Mesenchymal stem cell (in vitro differentiated cells and primary cell): ENCODE data around the gene POLD3.

Experiments
- DNase-seq: peaks from one replicate; pipeline ENCODE4 v3.0.0-alpha.2; 2013
- H2AFZ ChIP-seq: one replicate; pipeline ENCODE4 v1.6.1; 2013; ENCODE audit warnings: low read depth, mild to moderate bottlenecking, control low read depth, inconsistent platforms, low read length, moderate library complexity
- H2AK5ac ChIP-seq: 2 replicates; pipeline ENCODE4 v1.6.1; 2013; ENCODE audit warnings: low read length, moderate library complexity, mild to moderate bottlenecking, inconsistent platforms; ENCODE audit not compliant: severe bottlenecking
- H2BK120ac ChIP-seq: one replicate; pipeline ENCODE4 v1.6.1; 2013; ENCODE audit warnings: low read depth, mild to moderate bottlenecking, inconsistent platforms, low read length, moderate library complexity
- H2BK12ac ChIP-seq, 2 experiments: one replicate each; pipeline ENCODE4 v1.6.1; 2013; ENCODE audit warnings: inconsistent platforms in 2 of 2, low read length in 2 of 2, mild to moderate bottlenecking in 2 of 2, moderate library complexity in 2 of 2, control low read depth in 1 of 2
- H2BK15ac ChIP-seq: one replicate; pipeline ENCODE4 v1.6.1; 2013; ENCODE audit warnings: mild to moderate bottlenecking, low read depth, inconsistent platforms; ENCODE audit not compliant: poor library complexity, severe bottlenecking
- H2BK5ac ChIP-seq: 2 replicates; pipeline ENCODE4 v1.6.1; 2013; ENCODE audit warnings: low read depth, mild to moderate bottlenecking, low read length, control low read depth, inconsistent platforms; ENCODE audit not compliant: poor library complexity, severe bottlenecking
- H3K14ac ChIP-seq, 2 experiments: one replicate each; pipeline ENCODE4 v1.6.1; 2013; ENCODE audit warnings: inconsistent platforms in 2 of 2, low read length in 2 of 2, control low read depth in 1 of 2, mild to moderate bottlenecking in 1 of 2, moderate library complexity in 1 of 2
- H3K18ac ChIP-seq, 2 experiments: one replicate each; pipeline ENCODE4 v1.6.1; 2013; ENCODE audit warnings: inconsistent platforms in 2 of 2, low read length in 2 of 2, control low read depth in 1 of 2, low read depth in 1 of 2, mild to moderate bottlenecking in 1 of 2
- H3K23ac ChIP-seq, 2 experiments: one replicate each; pipeline ENCODE4 v1.6.1; 2013; ENCODE audit warnings: inconsistent platforms in 2 of 2, low read length in 2 of 2, mild to moderate bottlenecking in 2 of 2, moderate library complexity in 2 of 2, control low read depth in 1 of 2
- H3K27ac ChIP-seq: 2 replicates; pipeline ENCODE4 v1.5.1; 2013; ENCODE audit warnings: mild to moderate bottlenecking, moderate library complexity, low read length, control low read depth, inconsistent platforms; ENCODE audit not compliant: poor library complexity, severe bottlenecking
- H3K27me3 ChIP-seq, 2 experiments: 2 replicates each; pipeline versions ENCODE4 v1.6.1 to v1.7.0; 2013; ENCODE audit warnings: low read length in 2 of 2, mild to moderate bottlenecking in 2 of 2, moderate library complexity in 2 of 2, control low read depth in 1 of 2, inconsistent platforms in 1 of 2; ENCODE audit not compliant: control insufficient read depth in 1 of 2, insufficient read depth in 1 of 2
- H3K36me3 ChIP-seq, 2 experiments: 2 replicates each; pipeline versions ENCODE4 v1.6.1 to v1.7.0; 2013; ENCODE audit warnings: low read length in 2 of 2, control low read depth in 1 of 2, inconsistent platforms in 1 of 2, low read depth in 1 of 2, mild to moderate bottlenecking in 1 of 2; ENCODE audit not compliant: insufficient read depth in 2 of 2, control insufficient read depth in 1 of 2
- H3K4ac ChIP-seq, 2 experiments: one replicate each; pipeline ENCODE4 v1.6.1; 2013; ENCODE audit warnings: inconsistent platforms in 2 of 2, low read length in 2 of 2, mild to moderate bottlenecking in 2 of 2, moderate library complexity in 2 of 2, control low read depth in 1 of 2, low read depth in 1 of 2
- H3K4me1 ChIP-seq: 2 replicates; pipeline ENCODE4 v1.6.1; 2013; ENCODE audit warnings: low read depth, low read length, control low read depth; ENCODE audit not compliant: control insufficient read depth, insufficient read depth
- H3K4me2 ChIP-seq: 2 replicates; pipeline ENCODE4 v1.6.1; 2013; ENCODE audit warnings: low read length, mild to moderate bottlenecking, inconsistent platforms; ENCODE audit not compliant: poor library complexity, severe bottlenecking
- H3K4me3 ChIP-seq, 2 experiments: 2 replicates each; pipeline versions ENCODE4 v1.5.1 to v1.7.0; 2013; ENCODE audit warnings: low read length in 2 of 2, mild to moderate bottlenecking in 2 of 2, control low read depth in 1 of 2, low read depth in 1 of 2; ENCODE audit not compliant: insufficient read depth in 1 of 2
- H3K79me1 ChIP-seq: replicated peaks from 2 replicates; pipeline ENCODE4 v1.6.1; 2013; ENCODE audit warnings: mild to moderate bottlenecking, control low read depth, low read length, inconsistent platforms; ENCODE audit not compliant: poor library complexity, severe bottlenecking
- H3K9ac ChIP-seq: 2 replicates; pipeline ENCODE4 v1.7.0; 2013; ENCODE audit warnings: mild to moderate bottlenecking, low read length, moderate library complexity
- H3K9me3 ChIP-seq: 2 replicates; pipeline ENCODE4 v1.7.0; 2013; ENCODE audit warnings: mild to moderate bottlenecking, low read length; ENCODE audit not compliant: control insufficient read depth
- H4K8ac ChIP-seq: one replicate; pipeline ENCODE4 v1.6.1; 2013; ENCODE audit warnings: inconsistent platforms, mild to moderate bottlenecking, low read length, moderate library complexity
- H4K91ac ChIP-seq: one replicate; pipeline ENCODE4 v1.6.1; 2013; ENCODE audit warnings: mild to moderate bottlenecking, low read length, inconsistent platforms
- WGBS: methylation state at CpG from one replicate; pipeline ENCODE4 v1.1.7; 2013; ENCODE audit warnings: mixed read lengths; 5-methylcytosine and 5-hydroxymethylcytosine counted together

POLD3 gene

GRCh38 chr11:74672332-74672955 lies 80.1 kb downstream of the POLD3 start:
- Histone ChIP-seq H3K4me1 (peaks cover 12% of the 10 kb centered on the region), H3K4ac (no peak overlapping the region)
- WGBS: 98% methylated on average over 4 of the region's 4 CpGs

GRCh38 chr11:74672956-74673692 lies 80.7 kb downstream of the POLD3 start:
- Histone ChIP-seq H3K79me1 (no peaks in the 10 kb centered on the region), H2BK120ac (no peak overlapping the region), H2BK15ac (no peak overlapping the region), H3K18ac (peak overlapping the region in 1 of 2 experiments; percentile 6), H3K4me2 (no peak overlapping the region), H3K4me3 (no peak overlapping the region), H3K9ac (peak overlapping the region; percentile 73), H2AFZ (no peak overlapping the region), H3K4ac (no peak overlapping the region), H2BK12ac (no peak overlapping the region), H4K91ac (no peak overlapping the region), H3K4me1 (peaks cover 12% of the 10 kb centered on the region), H3K27me3 (no peaks in the 10 kb centered on the region), H3K9me3 (no peaks in the 10 kb centered on the region), H3K36me3 (no peaks in the 10 kb centered on the region), H2AK5ac (no peak overlapping the region), H4K8ac (no peak overlapping the region), H3K23ac (no peak overlapping the region), H3K14ac (no peak overlapping the region), H3K27ac (peak overlapping the region; percentile 1), H2BK5ac (no peak overlapping the region)
- peak; percentile 95 for DNase-seq
- 48% methylated on average over 12 of the region's 12 CpGs for WGBS

More at GRCh38 chr11:74672332-74672955, 80.1 kb downstream of the POLD3 start:
- no peak overlapping the region for H2AFZ ChIP-seq
- no peak overlapping the region for H3K23ac ChIP-seq
- H2BK15ac ChIP-seq: no peak overlapping the region
- peak overlapping the region in 1 of 2 experiments; percentile 11 for H3K14ac ChIP-seq
- H3K4me2 ChIP-seq: no peak overlapping the region
- H2BK120ac ChIP-seq: no peak overlapping the region
- no peaks in the 10 kb centered on the region for H3K79me1 ChIP-seq
- no peak overlapping the region for H2BK5ac ChIP-seq
- H3K27ac ChIP-seq: no peak overlapping the region
- H3K36me3 ChIP-seq: no peaks in the 10 kb centered on the region
- peak overlapping the region in 1 of 2 experiments; percentile 6 for H3K18ac ChIP-seq
- H3K9me3 ChIP-seq: no peaks in the 10 kb centered on the region
- no peak for DNase-seq
- H4K8ac ChIP-seq: no peak overlapping the region
- H3K9ac ChIP-seq: peak overlapping the region; percentile 73
- H4K91ac ChIP-seq: no peak overlapping the region
- no peaks in the 10 kb centered on the region for H3K27me3 ChIP-seq
- H3K4me3 ChIP-seq: no peak overlapping the region
- H2AK5ac ChIP-seq: peak overlapping the region; percentile 10
- no peak overlapping the region for H2BK12ac ChIP-seq

GRCh38 chr11:74673693-74674360 lies 81.4 kb downstream of the POLD3 start:
- Histone ChIP-seq H2AK5ac (no peak overlapping the region), H3K18ac (no peak overlapping the region), H3K4me2 (no peak overlapping the region), H3K27ac (no peak overlapping the region), H2BK15ac (peak overlapping the region; percentile 71), H3K36me3 (no peaks in the 10 kb centered on the region), H3K27me3 (no peaks in the 10 kb centered on the region), H3K14ac (no peak overlapping the region), H3K9ac (peak overlapping the region; percentile 73), H3K4ac (peak overlapping the region in 1 of 2 experiments; percentile 41), H3K9me3 (no peaks in the 10 kb centered on the region), H3K4me3 (no peak overlapping the region), H2BK120ac (no peak overlapping the region), H4K8ac (no peak overlapping the region), H4K91ac (no peak overlapping the region), H2BK12ac (no peak overlapping the region), H2AFZ (no peak overlapping the region), H2BK5ac (no peak overlapping the region), H3K4me1 (peaks cover 12% of the 10 kb centered on the region), H3K23ac (no peak overlapping the region), H3K79me1 (no peaks in the 10 kb centered on the region)
- 89% methylated on average over 7 of the region's 7 CpGs for WGBS
- DNase-seq: no peak

GRCh38 chr11:74675761-74676160 lies 83.4 kb downstream of the POLD3 start:
- no peaks in the 10 kb centered on the region for H3K36me3 ChIP-seq
- H2AK5ac ChIP-seq: no peak overlapping the region
- H3K4me3 ChIP-seq: no peak overlapping the region
- no peak overlapping the region for H4K8ac ChIP-seq
- WGBS: 100% methylated on average over 1 of the region's 3 CpGs
- H4K91ac ChIP-seq: no peak overlapping the region
- no peaks in the 10 kb centered on the region for H3K79me1 ChIP-seq
- H3K9me3 ChIP-seq: no peaks in the 10 kb centered on the region
- no peak overlapping the region for H3K4ac ChIP-seq
- no peak overlapping the region for H2BK120ac ChIP-seq
- H3K4me1 ChIP-seq: peaks cover 12% of the 10 kb centered on the region
- no peak overlapping the region for H3K23ac ChIP-seq
- H3K4me2 ChIP-seq: no peak overlapping the region
- no peak for DNase-seq
- H2BK5ac ChIP-seq: no peak overlapping the region
- H3K18ac ChIP-seq: no peak overlapping the region
- H3K14ac ChIP-seq: no peak overlapping the region
- no peak overlapping the region for H3K27ac ChIP-seq
- H2BK12ac ChIP-seq: no peak overlapping the region
- H2BK15ac ChIP-seq: no peak overlapping the region
- H3K27me3 ChIP-seq: no peaks in the 10 kb centered on the region
- H3K9ac ChIP-seq: no peak overlapping the region
- H2AFZ ChIP-seq: no peak overlapping the region
